Esophagus mucosa (tissue), 1 donor: ENCODE measurements around the gene PDCD6IP. TPM values are rescaled to one million over a fixed set of nuclear protein-coding genes. Genes with fewer than 3 reads are reported as not detected.
"Not testable (repeated sequence)": the region's sequence is repeated elsewhere in the genome, so short reads cannot be mapped to it uniquely, and the experiment has no call there.

Experiments
- ATAC-seq: fragments of 200-7000 bp; cut with Tn5 transposase; one replicate; pipeline ENCODE4 v1.9.1; 2020
- total RNA-seq: library from RNA; stranded (reverse); gene quantifications from one replicate; pipeline ENCODE4 v1.2.4, GENCODE V29; 2023
- donor health status: DM: yes; HTN: yes; CAD: no.

The PDCD6IP gene
- total RNA-seq, result 251 TPM

DNA sequence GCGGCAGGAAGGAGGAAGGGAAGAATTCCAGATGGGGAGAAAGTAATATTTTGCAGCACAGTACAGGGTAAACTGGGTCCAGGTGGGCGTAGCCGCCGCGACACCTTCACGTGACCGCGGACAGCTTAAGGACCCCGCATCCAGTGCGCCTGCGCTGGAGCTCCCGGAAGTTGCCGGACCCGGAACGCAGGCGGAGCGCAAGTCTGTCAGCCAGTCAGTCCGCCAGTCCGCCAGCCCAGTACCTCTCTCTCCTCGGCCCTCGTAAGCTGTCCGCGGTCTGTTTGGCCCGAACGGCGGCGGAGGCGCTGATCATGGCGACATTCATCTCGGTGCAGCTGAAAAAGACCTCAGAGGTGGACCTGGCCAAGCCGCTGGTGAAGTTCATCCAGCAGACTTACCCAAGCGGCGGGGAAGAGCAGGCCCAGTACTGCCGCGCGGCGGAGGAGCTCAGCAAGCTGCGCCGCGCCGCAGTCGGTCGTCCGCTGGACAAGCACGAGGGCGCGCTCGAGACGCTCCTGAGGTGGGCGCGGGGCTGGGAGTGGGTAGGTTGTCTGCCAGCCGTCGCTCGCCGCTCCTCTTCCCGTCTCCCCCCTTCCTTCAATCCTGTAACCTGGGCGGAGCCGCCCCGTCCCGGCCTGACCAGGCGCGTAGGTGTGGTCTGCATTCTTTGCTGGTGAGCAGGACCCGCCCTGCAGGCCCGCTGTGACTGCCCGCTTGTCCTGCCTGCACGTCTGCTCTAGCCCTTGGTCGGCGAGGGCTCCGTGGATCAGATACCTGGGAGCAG lies at the start of gene PDCD6IP:
PDCD6IP (plus strand) TSS at position 213 of the 784 bp plus-strand sequence; CDS start at position 312, 99 bp downstream.
- peak; percentile 99 for ATAC-seq

DNA sequence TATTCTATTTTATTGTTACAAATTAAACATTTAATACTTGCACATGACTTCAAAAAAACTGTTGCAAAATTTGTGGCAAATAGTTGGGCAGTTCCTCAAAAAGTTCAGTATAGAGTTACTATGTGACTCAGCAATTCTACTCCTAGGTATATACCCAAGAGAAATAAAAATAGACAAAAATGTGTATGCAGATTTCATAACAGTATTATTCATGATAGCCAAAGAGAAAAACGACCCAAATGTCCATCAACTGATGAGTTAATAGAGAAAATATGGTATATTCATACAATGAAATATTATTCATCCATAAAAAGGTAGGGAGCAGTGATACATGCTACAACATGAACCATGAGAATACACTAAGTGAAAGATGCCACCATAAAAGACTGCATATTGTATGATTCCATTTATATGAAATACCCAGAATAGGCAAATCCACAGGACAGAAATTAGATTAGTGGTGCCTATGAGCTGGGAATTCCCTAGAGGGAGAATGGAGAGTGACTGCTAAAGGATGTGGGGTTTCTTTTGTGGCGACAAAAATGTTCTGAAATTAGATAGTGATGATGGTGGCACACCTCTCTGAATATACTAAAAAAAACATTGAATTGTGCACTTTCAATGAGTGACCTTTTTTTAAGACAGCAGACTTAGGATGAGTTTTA lies 48.8 kb upstream of the PDCD6IP start:
- no peak for ATAC-seq

DNA sequence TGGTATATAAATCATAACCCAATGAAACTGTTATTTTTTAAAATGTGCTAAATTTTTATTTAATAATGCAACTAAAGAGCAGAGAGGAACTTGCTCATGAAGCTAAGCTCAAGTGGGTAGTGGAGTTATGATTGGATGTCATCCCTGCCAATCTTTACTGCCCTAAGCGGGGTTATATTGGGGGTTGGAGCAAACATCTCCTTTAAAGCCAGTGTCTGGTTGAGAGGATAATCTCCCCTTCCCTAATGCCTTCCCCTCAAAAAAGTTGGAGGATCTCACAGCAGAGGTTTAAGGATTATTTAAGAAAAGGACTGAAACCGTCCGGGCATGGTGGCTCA lies 48.2 kb upstream of the PDCD6IP start:
- ATAC-seq, result no peak

GRCh38 chr3:33751336-33751735 lies 47.1 kb upstream of the PDCD6IP start:
- no peak for ATAC-seq

- not testable (repeated sequence) for ATAC-seq
These were observed 44.0 kb upstream of the PDCD6IP start for GRCh38 chr3:33754391-33754790.

- ATAC-seq, result peak; percentile 71
These were observed 40.1 kb upstream of the PDCD6IP start for GRCh38 chr3:33758281-33758680.

GRCh38 chr3:33758864-33759263 lies 39.6 kb upstream of the PDCD6IP start:
- ATAC-seq, result peak; percentile 36

GRCh38 chr3:33768578-33769330 lies 29.7 kb upstream of the PDCD6IP start:
- ATAC-seq, result no peak

DNA sequence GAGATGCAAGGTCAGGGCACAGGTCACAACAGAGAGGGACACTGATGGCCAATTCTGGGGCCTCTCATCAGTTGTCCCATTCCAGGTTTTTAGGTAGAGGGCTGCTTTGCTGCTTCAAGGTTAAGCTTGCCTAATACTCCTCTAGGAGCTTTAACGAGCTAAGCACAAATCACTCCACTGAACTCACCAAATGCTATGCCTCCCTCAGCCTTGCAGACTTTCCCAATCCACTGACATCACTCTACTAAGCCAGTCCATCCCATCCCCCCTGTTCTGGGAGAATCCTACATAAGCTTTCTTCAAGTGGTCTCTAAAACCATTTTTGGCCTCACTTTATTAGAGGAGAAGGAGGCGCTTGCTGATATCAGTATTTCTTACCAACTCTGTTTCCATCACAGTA lies 24.8 kb upstream of the PDCD6IP start:
- no peak for ATAC-seq

DNA sequence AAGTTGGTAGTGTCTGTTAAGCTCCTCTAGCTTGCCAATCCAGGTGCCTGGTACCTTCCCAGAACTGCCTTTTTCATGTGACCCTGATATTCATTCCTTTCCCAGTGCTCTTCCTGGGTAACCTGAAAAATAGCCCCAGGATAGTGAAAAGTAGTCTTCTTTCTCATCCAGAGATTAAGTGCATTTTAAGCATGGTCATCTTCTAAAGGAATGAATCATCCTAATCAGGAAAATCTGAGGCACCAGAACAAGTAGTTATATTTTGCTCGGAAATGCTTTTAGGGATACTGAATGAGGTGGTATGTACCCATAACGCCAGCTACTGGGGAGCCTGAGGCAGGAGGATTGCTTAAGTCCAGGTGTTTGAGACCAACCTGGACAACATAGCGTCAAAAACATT lies 23.1 kb upstream of the PDCD6IP start:
- no peak for ATAC-seq

GRCh38 chr3:33777996-33778395 lies 20.4 kb upstream of the PDCD6IP start:
- no peak for ATAC-seq

DNA sequence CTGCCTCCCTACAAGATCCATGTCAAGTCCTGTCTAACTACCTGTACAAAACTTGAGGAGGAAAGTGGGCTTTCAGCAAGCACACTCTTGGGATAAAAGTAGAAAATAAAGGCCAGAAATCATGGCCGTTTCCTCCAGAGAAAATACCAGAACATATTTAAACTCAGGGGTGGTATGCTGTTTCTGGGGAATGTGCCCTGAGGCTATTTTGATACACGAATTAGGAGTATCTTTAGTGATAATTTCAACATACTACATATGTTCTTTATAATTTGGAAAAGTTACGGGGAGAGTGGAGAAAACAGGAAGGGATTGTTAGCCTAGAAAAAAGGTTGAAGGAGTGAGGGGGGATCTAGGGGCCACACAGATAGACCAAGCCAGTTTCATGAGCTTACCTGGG lies 18.7 kb upstream of the PDCD6IP start:
- no peak for ATAC-seq

DNA sequence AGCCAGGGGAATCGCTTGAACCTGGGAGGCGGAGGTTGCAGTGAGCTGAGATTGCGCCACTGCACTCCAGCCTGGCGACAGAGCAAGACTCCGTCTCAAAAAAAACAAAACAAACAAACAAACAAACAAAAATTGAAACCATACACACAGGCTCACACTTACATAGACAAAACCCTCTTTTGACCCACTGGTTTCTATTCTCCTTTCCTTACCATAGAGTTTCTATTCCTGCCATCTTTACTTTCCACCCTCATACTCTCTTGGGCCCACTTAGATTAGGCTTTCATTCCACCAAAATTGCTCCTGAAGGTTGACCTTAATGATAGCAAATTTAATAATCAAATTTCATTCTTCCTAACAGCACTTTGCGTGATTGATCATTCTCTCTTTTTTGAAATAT lies 17.0 kb upstream of the PDCD6IP start:
- ATAC-seq, result not testable (repeated sequence)

DNA sequence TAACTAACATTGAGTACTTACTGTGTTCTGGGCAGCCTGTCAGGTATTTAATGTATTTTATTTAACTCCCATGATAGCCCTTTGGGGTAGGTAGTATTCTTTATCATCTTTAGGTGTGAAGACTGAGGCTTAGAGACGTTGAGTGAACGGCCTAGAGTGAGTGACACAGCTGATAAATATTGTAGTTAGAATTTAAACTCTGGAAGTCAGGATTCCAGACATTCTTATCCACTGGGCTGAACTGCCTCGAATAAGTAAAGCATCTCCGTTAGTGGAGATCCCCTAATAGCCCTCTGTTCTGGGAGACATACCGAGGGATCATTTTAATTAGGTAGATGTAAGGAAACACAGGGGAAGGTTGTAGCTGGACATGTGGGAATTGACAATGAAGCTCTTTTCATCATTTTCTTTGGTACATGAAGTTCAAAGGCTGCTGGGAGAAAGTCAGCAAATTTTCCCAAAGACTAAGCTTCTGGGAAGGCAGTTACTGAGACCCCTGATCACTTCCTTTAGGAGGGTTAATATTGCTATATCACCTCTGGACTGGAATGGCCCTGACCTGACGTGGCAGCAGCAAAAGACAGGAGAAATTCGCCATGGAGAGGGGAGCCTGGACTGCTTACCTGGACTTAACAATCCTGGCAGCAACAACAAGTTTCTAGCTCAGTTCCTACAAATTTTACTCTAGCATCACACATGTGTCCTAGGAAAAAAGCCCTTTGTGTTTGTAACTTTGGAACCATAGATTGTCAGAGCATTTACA lies 11.7 kb upstream of the PDCD6IP start:
- ATAC-seq, result no peak

GRCh38 chr3:33787328-33788009 lies 11.0 kb upstream of the PDCD6IP start:
- peak; percentile 60 for ATAC-seq

GRCh38 chr3:33789183-33789954 lies 9.1 kb upstream of the PDCD6IP start:
- no peak for ATAC-seq

GRCh38 chr3:33790091-33790490 lies 8.3 kb upstream of the PDCD6IP start:
- peak; percentile 47 for ATAC-seq

GRCh38 chr3:33791477-33792166 lies 6.8 kb upstream of the PDCD6IP start:
- peak; percentile 99 for ATAC-seq

- no peak for ATAC-seq
These were observed 6.1 kb upstream of the PDCD6IP start for GRCh38 chr3:33792167-33792892.

DNA sequence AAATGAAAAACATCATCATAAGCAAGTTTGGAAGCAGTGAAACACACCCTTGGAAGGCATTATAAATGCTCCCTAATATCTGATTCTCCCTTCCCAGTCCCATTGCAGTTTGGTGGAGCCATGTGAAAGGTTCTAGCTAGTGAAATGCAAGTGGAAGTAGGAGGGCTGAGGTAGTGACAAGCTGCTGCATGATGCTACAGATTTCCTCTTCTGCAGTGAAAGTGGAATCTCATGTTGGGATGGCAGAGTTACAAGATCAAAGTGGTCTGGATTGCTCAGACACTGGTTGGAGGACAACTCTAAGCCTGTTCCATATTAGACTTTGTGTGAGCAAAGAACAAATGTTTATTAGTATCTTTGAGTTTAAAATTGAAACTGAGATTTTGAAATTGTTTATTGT lies 3.3 kb upstream of the PDCD6IP start:
- no peak for ATAC-seq
